Tibial nerve (tissue), 4 donors: ENCODE data around the gene USHBP1. TPM values are rescaled to one million over a fixed set of nuclear protein-coding genes. Genes with fewer than 3 reads are reported as not detected.

Experiments used
- DNase-seq, 2 donors: peaks; one replicate each; pipeline ENCODE4 v3.0.0-alpha.2; 2019; ENCODE audit warnings: low spot score in 2 of 2
- H3K27ac ChIP-seq, 4 donors: fragments of 200-600 bp; sonication (generic) in 3 of 4; one replicate each; pipeline ENCODE4 v1.5.1; 2017 to 2019; ENCODE audit warnings: mild to moderate bottlenecking in 1 of 4
- H3K27me3 ChIP-seq, 2 donors: fragments of 200-600 bp; sonication (generic) in 1 of 2; one replicate each; pipeline versions ENCODE4 v1.5.1 to v1.6.0; 2017 to 2019
- H3K36me3 ChIP-seq, 3 donors: fragments of 200-600 bp; sonication (generic); one replicate each; pipeline ENCODE4 v1.5.1; 2018 to 2019
- H3K4me1 ChIP-seq, 4 donors: fragments of 200-600 bp; sonication (generic) in 3 of 4; one replicate each; pipeline ENCODE4 v1.5.1; 2017 to 2019
- H3K4me3 ChIP-seq, 4 donors: fragments of 200-600 bp; sonication (generic) in 3 of 4; one replicate each; pipeline ENCODE4 v1.5.1; 2017 to 2019; ENCODE audit warnings: mild to moderate bottlenecking in 1 of 4, moderate library complexity in 1 of 4
- H3K9me3 ChIP-seq, 4 donors: fragments of 200-600 bp; sonication (generic) in 3 of 4; one replicate each; pipeline ENCODE4 v1.5.1; 2017 to 2019
- CTCF ChIP-seq, 5 experiments: fragments of 200-600 bp in 3 of 5; fragments of 450-650 bp in 2 of 5; sonication (generic) in 3 of 5; IDR thresholded peaks; one replicate each; pipeline ENCODE4 v1.5.1; 2016 to 2019; ENCODE audit warnings: antibody characterized with exemption in 5 of 5, mild to moderate bottlenecking in 3 of 5, moderate library complexity in 2 of 5
- EP300 ChIP-seq, 2 donors: sonication (generic); formaldehyde crosslinking; IDR thresholded peaks; one replicate each; pipeline ENCODE4 v1.6.1; 2017; ENCODE audit warnings: antibody characterized with exemption in 2 of 2, mild to moderate bottlenecking in 1 of 2
- POLR2A ChIP-seq, 2 donors: fragments of 450-650 bp; IDR thresholded peaks; one replicate each; pipeline ENCODE4 v1.6.1; 2017; ENCODE audit warnings: antibody characterized with exemption in 2 of 2, mild to moderate bottlenecking in 2 of 2, moderate library complexity in 2 of 2
- WGBS, 2 donors: methylation state at CpG; one replicate each; pipeline ENCODE4 v1.1.5; 2018; 5-methylcytosine and 5-hydroxymethylcytosine counted together
- total RNA-seq, 4 donors: library from RNA; depleted of rRNA; stranded (reverse); fragments of >200 nt; gene quantifications; one replicate each; pipeline ENCODE4 v1.1.0, GENCODE V29; 2016

USHBP1 gene
- total RNA-seq, 4 donors from 2014 or later, result 3.1 to 29.4 (median 17.5) TPM

- Histone ChIP-seq H3K4me1 (peaks cover 0 to 22% (median 7%) of the 10 kb centered on the region in 4 donors), H3K9me3 (no peaks in the 10 kb centered on the region), H3K27me3 (no peaks in the 10 kb centered on the region), H3K4me3 (no peak overlapping the region), H3K27ac (no peak overlapping the region), H3K36me3 (peaks cover 0 to 20% (median 0%) of the 10 kb centered on the region in 3 donors)
- no peak for DNase-seq
- TF ChIP-seq POLR2A (IDR thresholded peaks at IDR 0.05) (no peak), CTCF (IDR thresholded peaks at IDR 0.05) (no peak), EP300 (IDR thresholded peaks at IDR 0.05) (no peak)
- WGBS, 2 donors, result 13 to 15% methylated on average over 18 to 22 of the region's 22 CpGs
Observed at GRCh38 chr19:17289489-17289888, 24.9 kb upstream of the USHBP1 start.

- WGBS, 2 donors, result 87 to 90% methylated on average over 9 of the region's 9 CpGs
- Histone ChIP-seq H3K27me3 (peaks cover 0 to 17% of the 10 kb centered on the region in 2 donors), H3K36me3 (peaks cover 0 to 20% (median 0%) of the 10 kb centered on the region in 3 donors), H3K4me1 (peaks cover 0 to 19% (median 8%) of the 10 kb centered on the region in 4 donors), H3K4me3 (no peak overlapping the region), H3K27ac (no peak overlapping the region), H3K9me3 (no peaks in the 10 kb centered on the region)
- TF ChIP-seq POLR2A (IDR thresholded peaks at IDR 0.05) (no peak), EP300 (IDR thresholded peaks at IDR 0.05) (no peak), CTCF (IDR thresholded peaks at IDR 0.05) (no peak)
- no peak for DNase-seq
Observed at GRCh38 chr19:17286752-17287151, 22.2 kb upstream of the USHBP1 start.

DNA sequence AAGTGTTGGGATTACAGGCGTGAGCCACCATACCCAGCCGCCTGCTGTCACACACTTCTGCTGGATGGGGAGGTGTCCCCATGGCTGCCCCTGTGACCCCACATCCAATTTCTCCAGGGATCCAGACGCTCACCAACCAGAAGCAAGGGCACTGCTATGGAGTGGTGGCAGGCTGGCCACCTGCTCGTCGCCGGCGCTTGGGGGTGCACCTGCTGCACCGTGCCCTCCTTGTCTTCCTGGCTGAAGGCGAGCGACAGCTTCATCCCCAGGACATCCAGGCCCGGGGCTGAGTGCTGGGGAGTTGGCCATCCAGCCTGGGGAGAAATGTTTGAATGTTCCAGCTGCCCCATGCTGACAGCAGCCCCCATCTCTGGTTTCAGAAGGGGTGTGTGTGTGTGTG, 21.7 kb upstream of the USHBP1 start:
- Histone ChIP-seq H3K27me3 (peaks cover 0 to 22% of the 10 kb centered on the region in 2 donors), H3K27ac (no peak overlapping the region), H3K4me3 (no peak overlapping the region), H3K9me3 (no peaks in the 10 kb centered on the region), H3K36me3 (peaks cover 0 to 20% (median 0%) of the 10 kb centered on the region in 3 donors), H3K4me1 (peaks cover 0 to 24% (median 12%) of the 10 kb centered on the region in 4 donors)
- TF ChIP-seq EP300 (IDR thresholded peaks at IDR 0.05) (no peak), POLR2A (IDR thresholded peaks at IDR 0.05) (no peak), CTCF (IDR thresholded peaks at IDR 0.05) (no peak)
- no peak for DNase-seq
- WGBS, 2 donors, result 89 to 91% methylated on average over 8 to 11 of the region's 11 CpGs

GRCh38 chr19:17285415-17286135, 21.0 kb upstream of the USHBP1 start:
- H3K27ac ChIP-seq, result no peak overlapping the region
- H3K27me3 ChIP-seq, result peaks cover 0 to 25% of the 10 kb centered on the region in 2 donors
- 88 to 92% methylated on average over 16 of the region's 18 CpGs for WGBS, 2 donors
- no peak for TF ChIP-seq CTCF (IDR thresholded peaks at IDR 0.05)
- TF ChIP-seq POLR2A (IDR thresholded peaks at IDR 0.05), result no peak
- TF ChIP-seq EP300 (IDR thresholded peaks at IDR 0.05), result no peak
- H3K4me3 ChIP-seq, result no peak overlapping the region
- H3K36me3 ChIP-seq, result peaks cover 0 to 20% (median 0%) of the 10 kb centered on the region in 3 donors
- no peaks in the 10 kb centered on the region for H3K9me3 ChIP-seq
- DNase-seq, result no peak
- H3K4me1 ChIP-seq, result peaks cover 0 to 24% (median 12%) of the 10 kb centered on the region in 4 donors

- Histone ChIP-seq H3K27ac (no peak overlapping the region), H3K4me1 (peaks cover 0 to 19% (median 12%) of the 10 kb centered on the region in 4 donors), H3K9me3 (no peaks in the 10 kb centered on the region), H3K36me3 (peaks cover 0 to 26% (median 0%) of the 10 kb centered on the region in 3 donors), H3K4me3 (no peak overlapping the region), H3K27me3 (peaks cover 0 to 25% of the 10 kb centered on the region in 2 donors)
- DNase-seq, result no peak
- TF ChIP-seq EP300 (IDR thresholded peaks at IDR 0.05) (no peak), POLR2A (IDR thresholded peaks at IDR 0.05) (no peak), CTCF (IDR thresholded peaks at IDR 0.05) (no peak)
- 86 to 94% methylated on average over 3 to 4 of the region's 7 CpGs for WGBS, 2 donors
Observed at GRCh38 chr19:17283504-17283996, 19.0 kb upstream of the USHBP1 start.
